GM12801 (cell line): ENCODE results near the gene RASSF10.

Experiments used
- CTCF ChIP-seq: IDR thresholded peaks from one replicate; pipeline ENCODE4 v1.5.1; 2011; ENCODE audit warnings: control low read depth; ENCODE audit not compliant: insufficient read length; ENCODE audit errors: extremely low read depth

Gene RASSF10

GRCh38 chr11:13028322-13028721, 19.2 kb downstream of the RASSF10 start:
- no peak for TF ChIP-seq CTCF

- TF ChIP-seq CTCF: no peak
Measured at GRCh38 chr11:13029872-13030271, 20.8 kb downstream of the RASSF10 start.

- no peak for TF ChIP-seq CTCF
Measured at GRCh38 chr11:13030857-13031256, 21.7 kb downstream of the RASSF10 start.

GRCh38 chr11:13031349-13031748, 22.2 kb downstream of the RASSF10 start:
- TF ChIP-seq CTCF: no peak

- TF ChIP-seq CTCF: no peak
Measured at GRCh38 chr11:13033760-13034533, 24.8 kb downstream of the RASSF10 start.

GRCh38 chr11:13035711-13036110, 26.6 kb downstream of the RASSF10 start:
- TF ChIP-seq CTCF: no peak

- TF ChIP-seq CTCF: no peak
Measured at GRCh38 chr11:13036235-13036634, 27.1 kb downstream of the RASSF10 start.
